Uterus (tissue), 2 donors: Measurements from ENCODE around the gene ESRRG.

Experiments used
- POLR2A ChIP-seq, 2 donors: fragments of 450-650 bp; IDR thresholded peaks; one replicate each; pipeline ENCODE4 v1.6.1; 2016; ENCODE audit warnings: antibody characterized with exemption in 2 of 2, mild to moderate bottlenecking in 1 of 2, moderate library complexity in 1 of 2
- TF ChIP-seq, protein P1 (sequence below), 4 experiments: fragments of 200-600 bp in 2 of 4; fragments of 450-650 bp in 2 of 4; sonication (generic) in 2 of 4; IDR thresholded peaks; one replicate each; pipeline ENCODE4 v1.5.1; 2016 to 2019; ENCODE audit warnings: antibody characterized with exemption in 4 of 4, mild to moderate bottlenecking in 2 of 4, moderate library complexity in 1 of 4

DNA sequence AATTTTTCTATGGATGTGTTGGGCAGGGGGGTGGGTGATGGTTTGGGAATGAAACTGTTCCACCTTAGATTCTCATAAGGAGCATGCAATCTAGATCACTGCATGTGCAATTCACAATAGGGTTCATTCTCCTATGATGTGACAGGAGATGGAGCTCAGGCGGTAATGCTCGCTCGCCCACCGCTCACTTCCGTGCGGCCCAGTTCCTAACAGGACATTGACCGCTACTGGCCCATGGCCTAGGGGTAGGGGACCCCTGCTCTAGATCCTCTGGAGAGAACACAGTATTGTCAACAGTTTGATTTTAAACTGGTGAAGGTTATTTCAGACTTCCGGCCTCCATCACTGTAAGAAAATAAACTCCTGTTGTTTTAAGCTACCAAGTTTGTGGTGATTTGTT, 245.0 kb downstream of the ESRRG start:
- TF ChIP-seq, protein P1, sequence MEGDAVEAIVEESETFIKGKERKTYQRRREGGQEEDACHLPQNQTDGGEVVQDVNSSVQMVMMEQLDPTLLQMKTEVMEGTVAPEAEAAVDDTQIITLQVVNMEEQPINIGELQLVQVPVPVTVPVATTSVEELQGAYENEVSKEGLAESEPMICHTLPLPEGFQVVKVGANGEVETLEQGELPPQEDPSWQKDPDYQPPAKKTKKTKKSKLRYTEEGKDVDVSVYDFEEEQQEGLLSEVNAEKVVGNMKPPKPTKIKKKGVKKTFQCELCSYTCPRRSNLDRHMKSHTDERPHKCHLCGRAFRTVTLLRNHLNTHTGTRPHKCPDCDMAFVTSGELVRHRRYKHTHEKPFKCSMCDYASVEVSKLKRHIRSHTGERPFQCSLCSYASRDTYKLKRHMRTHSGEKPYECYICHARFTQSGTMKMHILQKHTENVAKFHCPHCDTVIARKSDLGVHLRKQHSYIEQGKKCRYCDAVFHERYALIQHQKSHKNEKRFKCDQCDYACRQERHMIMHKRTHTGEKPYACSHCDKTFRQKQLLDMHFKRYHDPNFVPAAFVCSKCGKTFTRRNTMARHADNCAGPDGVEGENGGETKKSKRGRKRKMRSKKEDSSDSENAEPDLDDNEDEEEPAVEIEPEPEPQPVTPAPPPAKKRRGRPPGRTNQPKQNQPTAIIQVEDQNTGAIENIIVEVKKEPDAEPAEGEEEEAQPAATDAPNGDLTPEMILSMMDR (IDR thresholded peaks at IDR 0.05), result no peak
- TF ChIP-seq POLR2A (IDR thresholded peaks at IDR 0.05), result no peak
